ENCODE results near the gene GLRB. TPM values are rescaled to one million over a fixed set of nuclear protein-coding genes. Genes with fewer than 3 reads are reported as not detected.
A peak's percentile ranks its signal among the peaks of the same experiment; 100 is the strongest.

GLRB gene
- total RNA-seq (1 to 10 TPM; 2.4 to 4.4 TPM), polyA plus RNA-seq (ENCODE audit: insufficient read depth, low read depth, low replicate concordance) (2.6 TPM)
- long read RNA-seq, donor 1, partial matches to known transcripts = 0 of 4 reads
- long read RNA-seq, donor 1, other reads (novel, unspliced or antisense) = 0 of 4 reads
- long read RNA-seq, donor 2 = 0 reads

- intact Hi-C loops (cut with DNase I; ENCODE audit: low total_unique reads) = no loop called here
- 1% methylated on average over 47 to 79 of the region's 84 CpGs for WGBS, 2 donors
- no peak for TF ChIP-seq POLR2A (IDR thresholded peaks at IDR 0.05)
- TF ChIP-seq, protein P1, sequence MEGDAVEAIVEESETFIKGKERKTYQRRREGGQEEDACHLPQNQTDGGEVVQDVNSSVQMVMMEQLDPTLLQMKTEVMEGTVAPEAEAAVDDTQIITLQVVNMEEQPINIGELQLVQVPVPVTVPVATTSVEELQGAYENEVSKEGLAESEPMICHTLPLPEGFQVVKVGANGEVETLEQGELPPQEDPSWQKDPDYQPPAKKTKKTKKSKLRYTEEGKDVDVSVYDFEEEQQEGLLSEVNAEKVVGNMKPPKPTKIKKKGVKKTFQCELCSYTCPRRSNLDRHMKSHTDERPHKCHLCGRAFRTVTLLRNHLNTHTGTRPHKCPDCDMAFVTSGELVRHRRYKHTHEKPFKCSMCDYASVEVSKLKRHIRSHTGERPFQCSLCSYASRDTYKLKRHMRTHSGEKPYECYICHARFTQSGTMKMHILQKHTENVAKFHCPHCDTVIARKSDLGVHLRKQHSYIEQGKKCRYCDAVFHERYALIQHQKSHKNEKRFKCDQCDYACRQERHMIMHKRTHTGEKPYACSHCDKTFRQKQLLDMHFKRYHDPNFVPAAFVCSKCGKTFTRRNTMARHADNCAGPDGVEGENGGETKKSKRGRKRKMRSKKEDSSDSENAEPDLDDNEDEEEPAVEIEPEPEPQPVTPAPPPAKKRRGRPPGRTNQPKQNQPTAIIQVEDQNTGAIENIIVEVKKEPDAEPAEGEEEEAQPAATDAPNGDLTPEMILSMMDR (IDR thresholded peaks at IDR 0.05) = no peak
- Histone ChIP-seq H3K4me3 (peak within 1 kb of the TSS; percentile 57 to 64), H3K27me3 (no peaks in the 10 kb centered on the region), H3K36me3 (ENCODE audit: low read depth, missing control alignments) (no peaks in the 10 kb centered on the region), H3K9me3 (no peaks in the 10 kb centered on the region), H3K27ac (no peak within 1 kb of the TSS), H3K4me1 (no peaks in the 10 kb centered on the region)
- DNase-seq = peak; percentile 34
Measured at GRCh38 chr4:157075811-157076577, at the start of gene GLRB. TSS of gene GLRB (plus strand) at chr4:157076150. CDS start at chr4:157078025, 1,875 bp downstream.

GRCh38 chr4:157035471-157035870 is 40.5 kb upstream of the GLRB start:
- Histone ChIP-seq H3K9me3 (no peaks in the 10 kb centered on the region), H3K4me1 (no peaks in the 10 kb centered on the region), H3K4me3 (no peak overlapping the region), H3K27me3 (no peaks in the 10 kb centered on the region), H3K27ac (no peak overlapping the region), H3K36me3 (ENCODE audit: low read depth, missing control alignments) (no peaks in the 10 kb centered on the region)
- TF ChIP-seq POLR2A (IDR thresholded peaks at IDR 0.05) = no peak
- TF ChIP-seq, protein P1 (IDR thresholded peaks at IDR 0.05) = no peak
- DNase-seq = no peak
- intact Hi-C loops (cut with DNase I; ENCODE audit: low total_unique reads) = no loop called here

- DNase-seq = no peak
- no peak overlapping the region for H3K4me3 ChIP-seq
- H3K27me3 ChIP-seq = no peaks in the 10 kb centered on the region
- intact Hi-C loops (cut with DNase I; ENCODE audit: low total_unique reads) = no loop called here
- H3K4me1 ChIP-seq = no peaks in the 10 kb centered on the region
- H3K27ac ChIP-seq = no peak overlapping the region
- TF ChIP-seq, protein P1 (IDR thresholded peaks at IDR 0.05) = no peak
- TF ChIP-seq POLR2A (IDR thresholded peaks at IDR 0.05) = no peak
- H3K36me3 ChIP-seq (ENCODE audit: low read depth, missing control alignments) = no peaks in the 10 kb centered on the region
- no peaks in the 10 kb centered on the region for H3K9me3 ChIP-seq
Measured at GRCh38 chr4:157040405-157040804, 35.5 kb upstream of the GLRB start.

DNA sequence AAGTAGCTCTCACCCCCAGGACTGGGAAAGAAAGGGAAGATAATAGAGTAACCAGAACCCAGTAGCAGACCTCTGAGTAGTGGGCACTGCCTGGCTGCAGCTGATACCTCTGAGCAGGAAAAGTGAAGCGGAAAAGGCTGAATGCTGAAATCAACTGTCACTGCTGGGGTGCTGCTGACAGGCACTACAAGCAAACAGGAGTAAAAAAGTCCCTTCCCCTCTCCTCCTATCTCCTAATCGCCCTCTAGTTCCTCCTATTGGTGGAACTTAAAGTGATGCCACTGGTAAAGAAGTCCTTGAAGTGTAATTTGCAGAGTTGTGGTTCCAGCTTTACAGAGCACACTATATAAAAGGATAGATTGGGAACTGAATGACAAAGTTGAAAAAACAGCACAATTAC is 32.8 kb upstream of the GLRB start:
- Histone ChIP-seq H3K27ac (no peak overlapping the region), H3K27me3 (no peaks in the 10 kb centered on the region), H3K4me1 (no peaks in the 10 kb centered on the region), H3K4me3 (no peak overlapping the region), H3K9me3 (no peaks in the 10 kb centered on the region), H3K36me3 (ENCODE audit: low read depth, missing control alignments) (no peaks in the 10 kb centered on the region)
- no peak for DNase-seq
- intact Hi-C loops (cut with DNase I; ENCODE audit: low total_unique reads) = no loop called here
- TF ChIP-seq, protein P1 (IDR thresholded peaks at IDR 0.05) = no peak
- TF ChIP-seq POLR2A (IDR thresholded peaks at IDR 0.05) = no peak
- 68 to 79% methylated on average over 2 of the region's 2 CpGs for WGBS, 2 donors

All from testis (tissue), 5 donors.